ENCODE results near the gene TMC8. TPM values are rescaled to one million over a fixed set of nuclear protein-coding genes. Genes with fewer than 3 reads are reported as not detected.

The TMC8 gene
- polyA plus RNA-seq, 1 of the 3 experiments (the other 2 are of a cell fraction): 0.18 TPM

- peaks cover 5 to 8% of the 10 kb centered on the region in 2 experiments; a peak in 2 of 4 replicates for H3K4me1 ChIP-seq (ENCODE audit: control insufficient read depth in 1 of 2, insufficient read depth in 2 of 2, low read depth in 1 of 2, low read length in 1 of 2)
- no peaks in the 10 kb centered on the region for H3K9me2 ChIP-seq
- CTCF ChIA-PET: interaction anchor here (0.9 to 8.3 kb wide), 22 partner anchors 10 to 748 kb away, joined by 3 to 131 read pairs (median 10); partner anchors contain the start of genes AFMID and TK1
- WGBS (ENCODE audit: low lambda C conversion rate): 93% methylated on average over 14 of the region's 14 CpGs
- H2AFZ ChIP-seq (ENCODE audit: low read depth): no peak overlapping the region
- peaks cover 6% of the 10 kb centered on the region for H3F3A ChIP-seq (replicated peaks; ENCODE audit: insufficient read depth)
- no peak for TF ChIP-seq CHD2 (IDR thresholded peaks at IDR 0.05; ENCODE audit: low read length, partially characterized antibody)
- TF ChIP-seq FOXM1 (IDR thresholded peaks at IDR 0.05; ENCODE audit: low read depth): no peak
- no peak for TF ChIP-seq ZBTB33 (IDR thresholded peaks at IDR 0.05; ENCODE audit: borderline replicate concordance, low read depth)
- TF ChIP-seq ELF1 (IDR thresholded peaks at IDR 0.05): no peak
- no peak for TF ChIP-seq NRF1 (IDR thresholded peaks at IDR 0.05; ENCODE audit: low read depth, low read length)
- no peak for TF ChIP-seq MEF2A (IDR thresholded peaks at IDR 0.05; ENCODE audit: borderline replicate concordance, low read depth)
- no peak for TF ChIP-seq CTCF (IDR thresholded peaks at IDR 0.05)
- no peaks in the 10 kb centered on the region for H3K79me2 ChIP-seq (ENCODE audit: insufficient read depth)
- H3K9me3 ChIP-seq: no peaks in the 10 kb centered on the region
- peaks cover 3% of the 10 kb centered on the region; the same call in 1 of the 2 replicates for H4K20me1 ChIP-seq (ENCODE audit: insufficient read depth)
- POLR2A ChIA-PET: interaction anchor here (1.2 to 1.4 kb wide), 3 partner anchors 9 to 59 kb away, joined by 3 to 5 read pairs (median 4); no protein-coding TSS in a partner anchor
- no peak overlapping the region for H3K4me3 ChIP-seq (ENCODE audit: low read depth in 2 of 2, low read length in 1 of 2)
- H3K4me2 ChIP-seq: no peak overlapping the region
- H3K27ac ChIP-seq (ENCODE audit: low read depth in 2 of 2, low read length in 1 of 2): no peak overlapping the region
- H3K36me3 ChIP-seq (replicated peaks in 1 of 2; ENCODE audit: control insufficient read depth in 1 of 2, insufficient read depth in 2 of 2, low read length in 1 of 2): peaks cover 0 to 23% of the 10 kb centered on the region in 2 experiments
- no peak for DNase-seq
- no peak overlapping the region for H3K9ac ChIP-seq
- no peaks in the 10 kb centered on the region for H3K27me3 ChIP-seq (ENCODE audit: insufficient read depth)
Measured at GRCh38 chr17:78175643-78175981, 45.0 kb downstream of the TMC8 start.

- H3K4me2 ChIP-seq: no peak overlapping the region
- peak; percentile 90 for DNase-seq
- peaks cover 0 to 16% of the 10 kb centered on the region in 2 experiments for H3K36me3 ChIP-seq (replicated peaks in 1 of 2; ENCODE audit: control insufficient read depth in 1 of 2, insufficient read depth in 2 of 2, low read length in 1 of 2)
- ChIA-PET CTCF (interaction anchor here (0.6 to 8.3 kb wide), 47 partner anchors 9 to 749 kb away, joined by 3 to 131 read pairs (median 5); partner anchors contain the start of genes AFMID, C17orf99, TK1 and TMC6), POLR2A (interaction anchor here (0.5 to 1.3 kb wide), 4 partner anchors 13 to 85 kb away, joined by 3 to 5 read pairs (median 4); no protein-coding TSS in a partner anchor)
- peaks cover 6% of the 10 kb centered on the region for H3F3A ChIP-seq (replicated peaks; ENCODE audit: insufficient read depth)
- no peaks in the 10 kb centered on the region for H3K9me2 ChIP-seq
- H3K27me3 ChIP-seq (ENCODE audit: insufficient read depth): no peaks in the 10 kb centered on the region
- no peak overlapping the region for H3K27ac ChIP-seq (ENCODE audit: low read depth in 2 of 2, low read length in 1 of 2)
- 58% methylated on average over 14 of the region's 14 CpGs for WGBS (ENCODE audit: low lambda C conversion rate)
- TF ChIP-seq SIN3A (IDR thresholded peaks at IDR 0.05; ENCODE audit: borderline replicate concordance, low read depth, low read length) (no peak), RAD21 (IDR thresholded peaks at IDR 0.05; ENCODE audit: low read length) (peak; percentile 74), CTCF (IDR thresholded peaks at IDR 0.05) (peak; percentile 93), TAF1 (IDR thresholded peaks at IDR 0.05; ENCODE audit: borderline replicate concordance, low read depth, low read length) (no peak), MXI1 (IDR thresholded peaks at IDR 0.05; ENCODE audit: low read depth, low read length) (peak; percentile 41; the same call in 1 of the 2 replicates), SMC3 (IDR thresholded peaks at IDR 0.05; ENCODE audit: low read depth, low read length) (peak; percentile 89)
- H4K20me1 ChIP-seq (ENCODE audit: insufficient read depth): no peaks in the 10 kb centered on the region
- no peak overlapping the region for H3K9ac ChIP-seq
- peak overlapping the region in 1 of 2 experiments; percentile 25; a peak in 1 of 4 replicates for H3K4me3 ChIP-seq (ENCODE audit: low read depth in 2 of 2, low read length in 1 of 2)
- no peaks in the 10 kb centered on the region for H3K9me3 ChIP-seq
- no peak overlapping the region for H2AFZ ChIP-seq (ENCODE audit: low read depth)
- peaks cover 5 to 8% of the 10 kb centered on the region in 2 experiments; a peak in 2 of 4 replicates for H3K4me1 ChIP-seq (ENCODE audit: control insufficient read depth in 1 of 2, insufficient read depth in 2 of 2, low read depth in 1 of 2, low read length in 1 of 2)
- H3K79me2 ChIP-seq (ENCODE audit: insufficient read depth): no peaks in the 10 kb centered on the region; the same call in 1 of the 2 replicates
Measured at GRCh38 chr17:78176548-78177025, 46.0 kb downstream of the TMC8 start.

Data from SK-N-SH (cell line).